Pons (tissue), 1 donor: ENCODE measurements around the gene TINCR.
"Not testable (repeated sequence)": the region's sequence is repeated elsewhere in the genome, so short reads cannot be mapped to it uniquely, and the experiment has no call there.

Experiments
- DNase-seq: peaks from one replicate; pipeline ENCODE4 v3.0.0-alpha.2; 2016; ENCODE audit warnings: low spot score

TINCR gene

GRCh38 chr19:5567360-5567969 lies at the start of gene TINCR:
TSS of gene TINCR (minus strand) at chr19:5567953.
- no peak for DNase-seq

- no peak for DNase-seq
Observed at GRCh38 chr19:5617080-5617479, 49.3 kb upstream of the TINCR start.

GRCh38 chr19:5615756-5616327 lies 48.1 kb upstream of the TINCR start:
- no peak for DNase-seq

DNA sequence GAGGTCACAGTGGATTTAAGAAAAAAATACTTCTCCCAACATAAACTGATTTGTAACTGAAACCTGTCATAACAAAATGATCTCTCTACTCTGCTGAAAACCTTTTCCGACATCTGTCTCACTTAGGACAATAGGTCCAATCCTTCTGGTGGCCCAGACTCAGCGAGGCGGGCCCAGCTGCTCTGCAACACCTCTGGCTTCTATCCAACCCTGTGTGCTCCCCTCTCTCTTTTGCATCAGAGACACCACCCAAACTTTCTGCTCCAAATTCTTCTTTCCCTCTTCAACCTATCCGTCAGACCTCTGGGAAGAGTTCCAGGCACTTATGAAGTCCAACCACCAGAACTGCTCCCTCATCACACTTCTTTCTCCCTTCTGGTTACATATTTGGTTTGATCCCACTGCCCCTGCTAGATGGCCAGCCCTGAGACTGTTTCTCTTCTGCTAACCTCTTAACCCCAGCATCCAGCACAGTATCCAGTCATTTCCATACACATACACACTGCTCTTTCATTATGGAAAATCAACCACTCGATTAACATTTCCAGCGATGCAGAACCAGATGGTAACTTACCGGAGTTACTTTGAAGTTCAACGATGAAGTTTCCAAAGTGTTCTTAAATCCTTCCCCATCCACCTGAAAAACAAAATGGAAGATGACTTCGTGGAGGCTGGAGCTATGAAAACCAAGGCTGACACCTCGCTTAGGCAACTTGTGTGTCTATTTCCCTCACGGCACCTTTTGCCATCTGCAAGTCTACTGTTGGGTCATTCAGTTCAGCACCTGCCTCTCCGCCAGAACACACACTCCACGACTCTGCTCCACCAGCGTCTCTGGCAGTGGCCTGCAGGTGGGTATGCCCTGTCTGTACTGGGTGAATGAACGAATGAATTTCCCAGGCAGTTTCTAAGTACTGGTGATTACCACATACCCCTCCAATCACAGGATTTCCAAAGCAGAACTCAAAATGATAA lies 45.4 kb upstream of the TINCR start:
- no peak for DNase-seq

DNA sequence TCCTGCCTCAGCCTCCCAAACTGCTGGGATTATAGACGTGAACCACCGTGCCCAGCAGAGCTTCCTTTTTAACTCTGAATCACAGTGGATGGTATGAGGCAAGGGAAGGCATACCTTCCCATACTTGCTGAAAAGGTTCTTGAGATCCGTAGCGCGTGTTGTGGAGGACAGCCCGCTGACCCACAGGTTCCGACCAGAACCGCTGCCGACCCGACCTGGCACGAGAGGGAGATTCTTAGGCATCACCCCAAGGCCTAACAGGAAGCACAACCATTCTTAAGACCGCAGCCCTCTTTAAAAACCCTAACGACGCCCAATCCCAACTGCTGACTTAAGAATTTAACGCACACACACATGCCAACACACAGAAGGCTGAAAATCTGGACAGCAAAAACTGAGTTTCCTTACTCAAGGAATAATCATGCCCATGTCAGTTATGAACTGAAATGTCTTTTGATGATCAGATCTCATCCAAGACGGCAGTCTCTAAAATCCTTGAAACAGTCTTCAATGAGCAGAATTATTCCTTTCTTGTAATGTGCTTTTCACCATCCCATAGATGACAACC lies 42.2 kb upstream of the TINCR start:
- DNase-seq, result no peak

DNA sequence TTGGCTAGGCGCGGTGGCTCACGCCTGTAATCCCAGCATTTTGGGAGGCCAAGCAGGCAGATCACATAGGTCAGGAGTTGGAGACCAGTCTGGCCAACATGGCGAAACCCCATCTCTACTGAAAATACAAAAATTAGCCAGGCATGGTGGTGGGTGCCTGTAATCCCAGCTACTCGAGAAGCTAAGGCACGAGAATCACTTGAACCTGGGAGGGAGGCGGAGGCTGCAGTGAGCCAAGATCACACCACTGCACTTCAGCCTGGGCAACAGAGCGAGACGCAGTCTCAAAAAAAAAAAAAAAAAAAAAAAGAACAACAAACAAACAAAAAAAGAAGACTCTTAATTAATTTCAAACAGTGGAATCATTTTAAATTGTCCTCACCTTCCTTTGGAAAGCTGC lies 41.0 kb upstream of the TINCR start:
- DNase-seq, result not testable (repeated sequence)

DNA sequence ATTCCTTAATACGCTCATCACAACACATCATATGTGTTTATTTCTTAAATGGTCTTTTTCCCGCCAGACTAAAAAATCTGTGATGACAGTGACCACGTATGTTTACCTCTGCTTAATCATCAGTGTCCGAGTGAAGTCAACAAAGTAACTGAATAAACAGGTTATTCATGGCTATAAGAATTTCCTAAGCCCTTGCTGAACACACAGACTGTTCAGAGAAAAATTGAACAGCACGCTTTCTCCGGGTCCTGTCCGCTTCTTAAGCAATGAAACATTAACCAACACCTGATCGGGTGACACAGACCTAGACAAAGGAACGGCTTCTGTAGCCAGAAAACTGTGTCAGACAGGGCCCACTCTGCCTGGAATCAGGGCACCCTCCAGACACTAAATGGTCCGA lies 40.5 kb upstream of the TINCR start:
- DNase-seq, result no peak

DNA sequence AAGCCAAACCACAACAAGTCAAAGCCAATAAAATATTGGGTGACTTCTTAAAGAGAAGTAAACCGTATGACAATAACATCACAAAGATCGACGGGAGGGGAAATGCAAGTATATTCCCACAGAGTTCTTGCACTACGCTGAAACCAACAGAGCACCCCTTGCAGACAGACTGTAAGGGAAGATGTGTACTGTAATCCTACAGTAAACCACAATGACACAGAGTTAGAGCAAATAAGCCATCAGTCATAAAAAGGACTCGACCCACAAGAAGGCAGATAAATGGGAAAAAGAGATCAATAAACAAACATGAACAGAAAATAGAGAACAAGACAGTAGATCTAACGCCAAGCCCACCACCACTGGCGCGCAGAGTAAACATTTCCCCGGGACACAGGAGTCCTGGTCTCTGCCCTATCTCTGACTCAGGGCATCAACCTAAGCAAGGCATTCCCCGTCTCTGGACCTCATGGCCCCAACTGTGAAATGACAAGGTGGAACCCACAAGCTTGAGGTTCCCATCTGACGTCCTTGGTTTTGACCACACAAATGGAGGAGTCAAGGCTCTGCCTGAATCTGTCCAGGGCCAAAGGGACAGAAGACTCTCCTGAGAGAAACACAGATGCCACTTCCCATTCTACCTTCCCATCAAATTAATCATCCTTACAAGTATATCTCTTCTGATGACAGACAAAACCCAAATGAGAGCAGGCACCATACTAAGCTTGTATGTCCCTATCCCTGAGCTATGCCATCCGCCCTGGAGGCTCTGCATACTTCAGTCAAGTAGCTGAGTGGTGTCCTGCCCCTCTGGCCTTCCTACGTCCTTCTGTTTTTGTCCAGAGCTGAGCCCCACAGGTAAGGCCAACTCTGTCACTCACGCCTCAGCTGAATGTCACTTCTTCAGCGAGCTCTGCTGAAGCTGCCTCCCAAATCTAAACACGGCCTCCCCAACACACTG lies 39.8 kb upstream of the TINCR start:
- DNase-seq, result no peak

DNA sequence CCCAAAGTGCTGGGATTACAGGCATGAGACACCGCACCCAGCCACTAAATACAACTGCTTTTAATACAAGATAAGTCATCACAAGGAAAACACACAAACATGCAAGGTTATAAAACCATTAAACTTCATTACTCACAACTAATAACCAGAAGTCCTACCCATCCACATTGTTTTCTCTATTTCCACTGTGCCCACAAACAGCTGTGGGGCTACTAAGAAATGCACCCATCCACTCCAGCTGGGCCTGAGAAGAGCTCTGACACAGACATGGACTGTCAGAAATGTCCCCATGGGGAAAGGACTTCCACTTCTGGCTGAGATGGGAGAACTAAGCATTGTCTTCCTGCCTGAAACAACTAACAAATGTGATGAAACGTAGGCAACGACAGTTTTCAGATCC lies 37.6 kb upstream of the TINCR start:
- DNase-seq, result no peak

DNA sequence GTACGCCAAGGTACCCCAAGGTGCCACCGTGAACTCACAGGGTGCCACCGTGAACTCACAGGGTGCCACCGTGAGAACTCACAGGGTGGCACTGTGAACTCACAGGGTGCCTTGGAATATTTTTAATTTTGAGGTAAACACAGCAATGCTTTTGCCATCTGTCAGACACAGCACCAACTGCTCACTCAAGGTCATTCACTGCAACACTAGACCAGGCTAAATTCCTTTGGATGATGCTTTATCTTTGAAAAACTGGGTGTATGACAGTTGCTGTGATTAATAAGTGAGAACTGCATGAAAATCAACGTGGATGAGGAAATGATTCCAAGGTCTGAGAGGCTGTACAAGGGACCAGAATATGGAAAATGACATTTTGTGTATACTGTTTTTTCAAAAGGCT lies 35.9 kb upstream of the TINCR start:
- no peak for DNase-seq

DNA sequence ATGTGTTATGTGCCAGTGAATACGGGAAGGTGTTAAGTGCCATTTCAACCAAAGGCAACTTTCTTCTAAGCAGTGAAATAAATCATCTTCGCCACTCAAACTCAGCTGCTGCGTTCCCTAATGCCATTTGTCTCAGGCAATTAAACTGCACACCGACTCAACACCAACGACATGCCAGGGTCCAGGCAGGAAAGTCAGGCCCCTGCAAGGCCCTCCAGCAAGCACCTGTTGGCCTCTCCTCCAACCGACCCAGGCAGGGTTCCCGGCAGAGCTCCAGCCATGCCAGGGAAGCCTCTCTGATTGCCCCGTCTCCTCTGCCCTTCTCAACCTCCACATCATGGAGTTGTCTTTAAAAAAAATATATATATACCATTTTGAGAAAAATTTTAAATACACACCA lies 33.0 kb upstream of the TINCR start:
- DNase-seq, result no peak

DNA sequence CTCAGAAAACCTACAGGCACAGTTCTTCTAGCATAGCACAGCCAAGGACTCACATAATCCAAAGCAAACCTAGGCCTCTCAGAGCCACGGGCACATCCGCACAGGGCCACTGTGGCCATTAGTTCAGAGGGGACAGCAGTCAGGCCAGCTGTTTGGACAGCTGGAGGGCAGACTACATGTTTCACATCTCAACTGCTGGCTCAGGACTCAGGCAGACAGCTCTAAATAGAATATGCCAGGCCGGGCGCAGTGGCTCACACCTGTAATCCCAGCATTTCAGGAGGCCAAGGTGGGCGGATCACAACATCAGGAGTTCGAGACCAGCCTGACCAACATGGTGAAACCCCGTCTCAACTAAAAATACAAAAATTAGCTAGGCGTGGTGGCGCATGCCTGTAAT lies 28.0 kb upstream of the TINCR start:
- DNase-seq, result no peak

DNA sequence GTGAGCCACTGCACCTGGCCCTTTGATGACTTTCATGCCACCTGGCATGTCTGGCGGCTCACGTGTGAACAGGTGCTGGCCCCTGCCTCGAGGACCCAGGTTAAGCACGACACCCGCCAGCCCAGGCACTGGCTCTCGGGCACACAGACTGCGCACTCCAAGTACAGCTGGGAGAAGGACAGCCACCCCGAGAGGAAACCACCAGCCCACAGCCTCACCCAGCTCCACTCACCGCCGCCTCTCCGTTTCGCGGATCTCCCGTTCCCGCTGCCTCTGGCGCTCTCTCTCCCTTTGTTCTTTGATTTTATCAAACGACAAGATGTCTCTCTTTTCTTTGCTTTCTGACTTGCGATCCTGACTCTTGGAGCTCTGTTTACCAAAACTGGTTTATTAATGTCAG lies 27.4 kb upstream of the TINCR start:
- no peak for DNase-seq

- no peak for DNase-seq
Observed at GRCh38 chr19:5594521-5594950, 26.8 kb upstream of the TINCR start.

- DNase-seq, result no peak
Observed at GRCh38 chr19:5593343-5594255, 25.8 kb upstream of the TINCR start.

- no peak for DNase-seq
Observed at GRCh38 chr19:5592531-5593342, 25.0 kb upstream of the TINCR start.

DNA sequence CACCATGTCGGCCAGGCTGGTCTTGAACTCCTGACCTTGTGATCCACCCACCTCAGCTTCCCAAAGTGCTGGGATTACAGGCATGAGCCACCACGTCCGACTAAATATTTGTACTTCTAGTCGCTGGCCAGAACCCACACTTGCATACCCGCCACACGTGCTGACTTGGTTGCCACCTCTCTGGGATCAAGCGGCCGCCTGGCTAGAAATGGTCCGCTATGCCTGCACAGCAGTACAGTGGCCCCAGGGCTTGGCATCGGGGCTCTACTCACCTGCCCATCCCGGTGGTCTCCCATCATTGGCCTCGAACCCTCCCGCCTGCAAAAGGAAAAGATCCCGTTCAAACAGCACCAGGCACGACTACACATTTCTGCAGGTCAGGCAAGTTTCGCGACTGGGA lies 23.7 kb upstream of the TINCR start:
- DNase-seq, result no peak

GRCh38 chr19:5590865-5591154 lies 23.1 kb upstream of the TINCR start:
- DNase-seq, result no peak

GRCh38 chr19:5590151-5590864 lies 22.6 kb upstream of the TINCR start:
- no peak for DNase-seq
